Activated CD8-positive, alpha-beta T cell treated with anti-CD3 and anti-CD28 coated beads for 36 hours (primary cell): ENCODE data around the gene TFAP2B. TPM values are rescaled to one million over a fixed set of nuclear protein-coding genes. Genes with fewer than 3 reads are reported as not detected.

Source experiments
- ATAC-seq: fragments of 200-7000 bp; cut with Tn5 transposase; one replicate; pipeline ENCODE4 v1.10.0; 2021; ENCODE audit warnings: mild to moderate bottlenecking, moderate library complexity
- CTCF ChIA-PET: fragments of 350-600 bp; sonication (Branson Sonifier 250); formaldehyde crosslinking; loops from one replicate; lab custom pipeline; 2021; ENCODE audit warnings: antibody characterized with exemption; lab: Charles Lee
- POLR2A ChIA-PET: fragments of 350-600 bp; sonication (Branson Sonifier 250); formaldehyde crosslinking; loops from one replicate; lab custom pipeline; 2021; ENCODE audit warnings: antibody characterized with exemption; lab: Charles Lee
- DNase-seq: peaks from one replicate; pipeline ENCODE4 v3.0.0-alpha.2; 2020
- H3K27ac Mint-ChIP-seq: one replicate; pipeline ENCODE4 v1.8.0; 2021; ENCODE audit warnings: mild to moderate bottlenecking, mixed read lengths
- H3K27me3 Mint-ChIP-seq: one replicate; pipeline ENCODE4 v1.8.0; 2021; ENCODE audit warnings: mixed read lengths
- H3K36me3 Mint-ChIP-seq: one replicate; pipeline ENCODE4 v1.8.0; 2021; ENCODE audit warnings: low read depth, mixed read lengths
- H3K4me1 Mint-ChIP-seq: one replicate; pipeline ENCODE4 v1.8.0; 2021; ENCODE audit warnings: low read depth, mixed read lengths
- H3K4me3 Mint-ChIP-seq: one replicate; pipeline ENCODE4 v1.8.0; 2021; ENCODE audit warnings: mild to moderate bottlenecking, moderate library complexity, mixed read lengths
- H3K9me3 Mint-ChIP-seq: one replicate; pipeline ENCODE4 v1.8.0; 2021; ENCODE audit warnings: mixed read lengths
- CTCF ChIP-seq: fragments of 200-600 bp; IDR thresholded peaks from one replicate; pipeline ENCODE4 v1.8.0; 2022; ENCODE audit warnings: antibody characterized with exemption, mild to moderate bottlenecking
- intact Hi-C: fragments of 100-400 bp; cut with micrococcal nuclease; formaldehyde crosslinking; loops from one replicate; pipeline ENCODE4 v1.10.0; 2022
- total RNA-seq, 2 experiments: library from RNA; stranded (reverse); gene quantifications; one replicate each; pipeline ENCODE4 v1.2.3, GENCODE V29; 2021

TFAP2B gene
- total RNA-seq, 2 experiments from 2014 or later: not detected

- ATAC-seq (no peak), DNase-seq (no peak)
- Mint-ChIP-seq H3K36me3 (no peaks in the 10 kb centered on the region), H3K4me1 (no peaks in the 10 kb centered on the region), H3K9me3 (no peaks in the 10 kb centered on the region), H3K27me3 (no peaks in the 10 kb centered on the region), H3K27ac (no peak overlapping the region), H3K4me3 (no peak overlapping the region)
- ChIA-PET POLR2A (no interaction called here), CTCF (no interaction called here)
- intact Hi-C loops: no loop called here
- TF ChIP-seq CTCF: no peak
Measured at GRCh38 chr6:50884364-50884763, 65.7 kb downstream of the TFAP2B start.

DNA sequence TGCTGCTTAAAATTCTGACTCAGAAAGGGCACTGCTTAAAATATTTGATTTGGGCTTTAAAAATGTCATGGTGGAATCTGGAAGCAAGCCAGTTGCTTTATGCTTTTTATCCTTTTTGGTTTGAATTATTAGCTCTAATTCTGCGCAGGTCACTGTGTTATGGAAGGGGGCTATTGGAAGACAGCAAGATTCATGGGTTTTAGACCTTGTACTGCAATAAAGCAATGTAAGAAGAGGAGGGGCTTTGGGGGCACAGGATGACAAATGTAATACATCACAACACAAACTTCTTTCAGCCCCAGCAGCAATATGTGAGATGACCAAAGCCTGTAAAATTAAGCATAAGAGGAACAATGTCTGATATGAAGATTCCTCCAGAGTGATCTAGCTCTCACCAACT, 68.4 kb downstream of the TFAP2B start:
- Mint-ChIP-seq H3K36me3 (no peaks in the 10 kb centered on the region), H3K27ac (no peak overlapping the region), H3K9me3 (no peaks in the 10 kb centered on the region), H3K4me1 (no peaks in the 10 kb centered on the region), H3K4me3 (no peak overlapping the region), H3K27me3 (no peaks in the 10 kb centered on the region)
- no peak for ATAC-seq
- POLR2A ChIA-PET: no interaction called here
- CTCF ChIA-PET: no interaction called here
- TF ChIP-seq CTCF: no peak
- intact Hi-C loops: no loop called here
- DNase-seq: no peak

DNA sequence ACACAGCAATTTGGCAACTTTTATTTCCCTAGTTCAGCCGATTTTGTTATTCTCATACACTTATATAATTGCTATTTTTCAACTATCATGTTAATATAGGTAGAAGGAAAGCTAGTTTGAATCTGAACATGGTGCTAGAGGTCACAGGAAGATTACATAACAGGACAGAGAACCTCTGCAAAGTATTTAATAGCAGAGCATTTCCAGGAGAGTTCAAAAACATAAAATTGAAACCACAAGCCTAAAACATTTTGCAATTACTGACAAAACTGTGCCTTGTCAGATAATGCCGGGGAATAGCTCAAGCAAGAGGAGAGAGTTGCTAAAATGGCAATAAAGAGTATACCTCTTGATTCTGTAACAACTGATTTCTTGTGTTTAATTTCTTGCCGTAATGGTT, 70.8 kb downstream of the TFAP2B start:
- Mint-ChIP-seq H3K4me1 (no peaks in the 10 kb centered on the region), H3K36me3 (no peaks in the 10 kb centered on the region), H3K27ac (no peak overlapping the region), H3K4me3 (no peak overlapping the region), H3K9me3 (peaks cover 3% of the 10 kb centered on the region), H3K27me3 (no peaks in the 10 kb centered on the region)
- ChIA-PET POLR2A (no interaction called here), CTCF (no interaction called here)
- no peak for TF ChIP-seq CTCF
- intact Hi-C loops: no loop called here
- no peak for ATAC-seq
- no peak for DNase-seq

GRCh38 chr6:50889935-50890334, 71.3 kb downstream of the TFAP2B start:
- CTCF ChIA-PET: no interaction called here
- intact Hi-C loops: no loop called here
- no peak for ATAC-seq
- Mint-ChIP-seq H3K36me3 (no peaks in the 10 kb centered on the region), H3K27me3 (no peaks in the 10 kb centered on the region), H3K4me1 (no peaks in the 10 kb centered on the region), H3K4me3 (no peak overlapping the region), H3K9me3 (peaks cover 3% of the 10 kb centered on the region), H3K27ac (no peak overlapping the region)
- no peak for TF ChIP-seq CTCF
- POLR2A ChIA-PET: no interaction called here
- DNase-seq: no peak

DNA sequence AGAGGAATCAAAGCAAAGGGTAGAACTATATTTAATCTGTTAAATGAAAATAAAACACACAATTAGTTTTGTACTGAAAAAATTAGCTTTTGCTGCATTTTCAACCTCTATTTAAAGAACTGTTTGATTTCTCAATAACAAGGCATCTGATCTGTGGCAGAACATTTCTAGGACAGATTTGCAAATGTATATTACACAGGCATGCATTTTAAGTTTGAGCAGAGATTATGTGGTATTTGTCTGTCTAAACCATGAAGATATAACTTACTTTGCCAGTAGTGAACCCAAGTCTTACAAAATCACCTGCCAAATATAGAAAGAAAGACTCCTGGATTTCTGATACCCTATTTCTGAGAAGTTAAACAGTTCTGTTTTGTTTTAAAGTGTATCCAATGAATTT, 71.9 kb downstream of the TFAP2B start:
- CTCF ChIA-PET: no interaction called here
- H3K4me1 Mint-ChIP-seq: no peaks in the 10 kb centered on the region
- no peaks in the 10 kb centered on the region for H3K36me3 Mint-ChIP-seq
- POLR2A ChIA-PET: no interaction called here
- peaks cover 5% of the 10 kb centered on the region for H3K9me3 Mint-ChIP-seq
- no peak overlapping the region for H3K27ac Mint-ChIP-seq
- DNase-seq (no peak), ATAC-seq (no peak)
- H3K27me3 Mint-ChIP-seq: no peaks in the 10 kb centered on the region
- intact Hi-C loops: no loop called here
- H3K4me3 Mint-ChIP-seq: no peak overlapping the region
- no peak for TF ChIP-seq CTCF
